Activated naive CD4-positive, alpha-beta T cell treated with anti-CD3 and anti-CD28 coated beads, Interleukin-2, amount 50 U/mL, for 72 hours (primary cell): ENCODE measurements around the gene PTCHD1. TPM values are rescaled to one million over a fixed set of nuclear protein-coding genes. Genes with fewer than 3 reads are reported as not detected.

Experiments used
- ATAC-seq, 2 donors: fragments of 150-1000 bp; cut with Tn5 transposase; 2 replicates each; pipeline ENCODE4 v1.10.0; 2021; ENCODE audit warnings: mild to moderate bottlenecking in 2 of 2, moderate library complexity in 2 of 2
- DNase-seq, 2 donors: peaks; one replicate each; pipeline ENCODE4 v3.0.0; 2021 to 2022; ENCODE audit warnings: low spot score in 2 of 2
- H3K27ac Mint-ChIP-seq, 2 donors: one replicate each; pipeline ENCODE4 v1.8.0; 2022; ENCODE audit warnings: mild to moderate bottlenecking in 2 of 2, mixed read lengths in 2 of 2
- H3K36me3 Mint-ChIP-seq, 2 donors: one replicate each; pipeline ENCODE4 v1.8.0; 2022; ENCODE audit warnings: mixed read lengths in 2 of 2
- H3K9me3 Mint-ChIP-seq, 2 donors: one replicate each; pipeline ENCODE4 v1.8.0; 2022; ENCODE audit warnings: mixed read lengths in 2 of 2
- total RNA-seq, 2 donors: library from RNA; stranded (reverse); gene quantifications; one replicate each; pipeline ENCODE4 v1.2.3, GENCODE V29; 2022

PTCHD1 gene
- total RNA-seq, 2 donors from 2014 or later: not detected

- ATAC-seq: peak in 1 of 2 donors; percentile 91
Observed at GRCh38 chrX:23383411-23383810, 48.8 kb downstream of the PTCHD1 start.

GRCh38 chrX:23385242-23385641, 50.6 kb downstream of the PTCHD1 start:
- H3K9me3 Mint-ChIP-seq: no peaks in the 10 kb centered on the region
- ATAC-seq (no peak), DNase-seq (no peak)
- H3K36me3 Mint-ChIP-seq: no peaks in the 10 kb centered on the region
- no peak overlapping the region for H3K27ac Mint-ChIP-seq

More at GRCh38 chrX:23383411-23383810, 48.8 kb downstream of the PTCHD1 start:
- Mint-ChIP-seq H3K27ac (no peak overlapping the region), H3K36me3 (no peaks in the 10 kb centered on the region), H3K9me3 (no peaks in the 10 kb centered on the region)
- DNase-seq: no peak

GRCh38 chrX:23386260-23386659, 51.6 kb downstream of the PTCHD1 start:
- no peak for ATAC-seq
- H3K36me3 Mint-ChIP-seq: no peaks in the 10 kb centered on the region
- no peak overlapping the region for H3K27ac Mint-ChIP-seq
- no peaks in the 10 kb centered on the region for H3K9me3 Mint-ChIP-seq
- no peak for DNase-seq

- no peaks in the 10 kb centered on the region for H3K36me3 Mint-ChIP-seq
- no peak for DNase-seq
- no peak overlapping the region for H3K27ac Mint-ChIP-seq
- ATAC-seq: no peak
- H3K9me3 Mint-ChIP-seq: no peaks in the 10 kb centered on the region
Observed at GRCh38 chrX:23386726-23387125, 52.1 kb downstream of the PTCHD1 start.

DNA sequence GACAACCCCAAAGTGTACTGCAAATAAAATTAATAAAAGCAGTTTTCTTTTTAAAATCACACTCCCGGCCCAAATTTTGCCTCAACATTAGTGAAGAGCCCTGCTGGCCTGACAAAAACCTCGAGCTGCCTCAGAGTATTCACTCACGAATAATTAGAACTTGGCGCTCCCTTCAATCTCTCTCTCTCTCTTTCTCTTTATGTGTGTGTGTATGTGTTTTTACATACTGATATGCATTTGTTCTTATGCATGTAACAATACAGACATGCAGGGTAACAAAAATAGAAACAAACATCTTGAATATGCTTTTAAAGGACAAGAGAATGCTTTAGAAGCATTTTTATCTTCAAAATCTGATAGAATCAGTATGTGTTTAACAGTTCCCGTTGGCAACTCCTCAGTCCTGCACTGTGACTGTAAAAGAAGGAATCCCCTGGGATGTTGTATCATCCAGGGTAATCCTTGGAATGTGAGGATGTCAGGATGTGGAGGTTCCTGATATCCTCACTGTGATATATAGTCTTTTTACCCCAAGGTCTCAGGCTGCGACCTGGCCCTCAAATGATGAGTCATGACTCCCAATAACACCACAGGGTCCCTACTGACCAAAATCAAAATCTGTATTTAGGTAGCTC, 53.0 kb downstream of the PTCHD1 start:
- ATAC-seq (no peak), DNase-seq (no peak)
- Mint-ChIP-seq H3K36me3 (no peaks in the 10 kb centered on the region), H3K9me3 (no peaks in the 10 kb centered on the region), H3K27ac (no peak overlapping the region)

GRCh38 chrX:23389196-23389792, 54.6 kb downstream of the PTCHD1 start:
- Mint-ChIP-seq H3K27ac (no peak overlapping the region), H3K36me3 (no peaks in the 10 kb centered on the region), H3K9me3 (no peaks in the 10 kb centered on the region)
- ATAC-seq (no peak), DNase-seq (no peak)

- ATAC-seq (no peak), DNase-seq (no peak)
- Mint-ChIP-seq H3K36me3 (no peaks in the 10 kb centered on the region), H3K9me3 (no peaks in the 10 kb centered on the region), H3K27ac (no peak overlapping the region)
Observed at GRCh38 chrX:23390979-23391378, 56.3 kb downstream of the PTCHD1 start.

- no peak overlapping the region for H3K27ac Mint-ChIP-seq
- H3K9me3 Mint-ChIP-seq: no peaks in the 10 kb centered on the region
- no peaks in the 10 kb centered on the region for H3K36me3 Mint-ChIP-seq
- no peak for ATAC-seq
- no peak for DNase-seq
Observed at GRCh38 chrX:23392195-23392594, 57.5 kb downstream of the PTCHD1 start.

DNA sequence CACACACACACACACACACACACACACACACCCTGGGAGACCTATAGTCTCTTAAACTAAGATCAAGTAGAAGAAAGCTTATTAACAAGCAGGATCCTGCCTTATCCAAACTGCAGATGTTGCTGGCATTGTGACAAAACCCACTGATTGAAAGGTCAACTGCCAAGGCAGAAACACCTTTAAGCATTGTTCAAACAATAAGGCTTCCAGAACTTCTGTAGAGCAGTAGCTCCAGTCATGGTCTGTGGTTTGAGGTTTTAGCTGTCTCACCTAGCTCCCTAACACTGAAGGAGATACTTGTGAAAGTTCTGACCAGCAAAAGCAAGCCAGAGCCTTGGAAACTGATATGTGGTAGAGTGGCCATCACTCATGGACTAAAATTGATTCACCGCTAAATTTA, 59.8 kb downstream of the PTCHD1 start:
- Mint-ChIP-seq H3K27ac (no peak overlapping the region), H3K36me3 (no peaks in the 10 kb centered on the region), H3K9me3 (no peaks in the 10 kb centered on the region)
- no peak for DNase-seq
- no peak for ATAC-seq

- no peaks in the 10 kb centered on the region for H3K36me3 Mint-ChIP-seq
- H3K9me3 Mint-ChIP-seq: no peaks in the 10 kb centered on the region
- DNase-seq (no peak), ATAC-seq (no peak)
- no peak overlapping the region for H3K27ac Mint-ChIP-seq
Observed at GRCh38 chrX:23396263-23396662, 61.6 kb downstream of the PTCHD1 start.

DNA sequence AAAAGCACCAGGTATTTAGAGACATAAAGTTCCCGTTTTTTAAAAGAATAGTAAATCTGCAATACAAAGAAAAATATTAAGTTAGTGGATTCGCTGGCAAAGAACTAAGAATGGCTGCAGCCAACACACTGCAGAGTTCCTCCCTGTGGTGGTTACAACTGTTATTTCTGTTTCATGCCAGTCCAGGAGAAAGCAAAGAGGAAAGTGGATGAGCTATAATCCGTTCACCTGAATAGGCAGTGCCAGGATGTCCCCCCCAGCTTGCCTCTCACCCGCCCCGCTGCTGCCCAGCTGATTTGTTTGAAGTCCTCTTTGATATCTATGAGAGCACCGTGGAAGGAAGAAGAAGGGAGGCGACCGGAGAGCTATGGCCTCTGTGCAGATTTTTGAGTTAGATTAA, 63.9 kb downstream of the PTCHD1 start:
- Mint-ChIP-seq H3K27ac (no peak overlapping the region), H3K9me3 (no peaks in the 10 kb centered on the region), H3K36me3 (no peaks in the 10 kb centered on the region)
- no peak for ATAC-seq
- DNase-seq: no peak

DNA sequence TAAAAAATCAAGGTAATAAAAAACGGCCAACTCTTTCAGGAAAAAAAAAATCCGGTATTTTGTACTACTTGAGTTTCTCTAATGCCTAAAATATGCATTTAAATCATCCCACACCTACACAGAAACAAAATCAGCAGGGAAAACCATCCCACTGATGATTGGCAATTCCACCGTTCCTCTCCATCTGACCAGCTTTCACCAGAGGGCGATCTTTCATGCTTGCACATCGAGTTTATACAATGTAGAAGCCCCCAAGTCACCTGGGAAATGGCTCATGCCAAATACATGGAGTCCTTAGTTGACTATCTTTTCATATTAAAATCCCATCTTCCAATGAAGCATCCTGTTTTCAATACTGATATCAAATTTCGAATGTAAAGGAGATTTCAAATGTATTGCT, 69.2 kb downstream of the PTCHD1 start:
- H3K36me3 Mint-ChIP-seq: no peaks in the 10 kb centered on the region
- H3K9me3 Mint-ChIP-seq: no peaks in the 10 kb centered on the region
- DNase-seq (no peak), ATAC-seq (no peak)
- no peak overlapping the region for H3K27ac Mint-ChIP-seq

DNA sequence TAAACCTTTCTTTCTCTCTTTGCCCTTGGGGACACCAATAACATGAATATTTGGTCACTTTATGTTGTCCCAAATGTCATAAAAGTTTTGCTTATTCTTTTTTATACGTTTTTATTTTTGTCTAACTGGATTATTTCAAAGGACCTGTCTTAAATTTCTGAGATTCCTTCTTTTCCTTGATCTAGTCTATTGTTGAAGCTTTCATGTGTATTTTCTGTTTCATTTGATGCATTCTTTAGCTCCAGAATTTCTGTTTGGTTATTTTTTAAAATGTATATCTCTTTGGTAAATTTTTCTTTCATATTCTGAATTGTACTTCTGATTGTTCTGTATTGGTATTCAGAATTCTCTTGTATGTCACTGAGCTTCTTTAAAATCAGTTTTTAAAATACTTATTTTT, 88.3 kb downstream of the PTCHD1 start:
- Mint-ChIP-seq H3K9me3 (peaks cover 10 to 24% of the 10 kb centered on the region in 2 donors), H3K36me3 (peaks cover 0 to 13% of the 10 kb centered on the region in 2 donors), H3K27ac (no peak overlapping the region)
- no peak for ATAC-seq
- DNase-seq: no peak

DNA sequence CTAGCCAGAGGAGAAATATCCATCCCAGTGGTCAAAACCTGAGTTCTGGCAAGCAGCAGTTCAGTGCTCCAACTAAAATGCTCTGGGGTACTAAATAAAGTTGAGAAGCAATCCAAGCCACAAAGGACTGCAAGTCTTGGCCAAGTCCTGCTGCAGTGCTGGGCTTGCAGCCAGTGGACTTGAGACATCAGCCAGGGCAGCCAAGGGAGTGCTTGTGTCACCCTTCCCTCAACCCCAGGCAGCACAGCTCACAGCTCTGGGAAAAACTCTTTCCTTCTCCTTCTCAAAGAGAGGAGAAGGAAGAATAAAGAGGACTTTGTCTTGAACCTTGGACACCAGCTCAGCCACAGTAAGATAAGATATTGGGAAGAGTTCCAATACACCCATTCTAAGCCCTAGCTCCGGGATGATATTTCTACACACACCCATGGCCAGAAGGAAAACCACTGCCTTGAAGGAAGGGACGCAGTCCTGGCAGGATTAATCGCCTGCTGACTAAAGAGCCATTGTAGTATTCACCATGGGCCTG, 99.8 kb downstream of the PTCHD1 start:
- peaks cover 4 to 9% of the 10 kb centered on the region in 2 donors for H3K9me3 Mint-ChIP-seq
- no peak for DNase-seq

GRCh38 chrX:23435108-23435507, 100.5 kb downstream of the PTCHD1 start:
- Mint-ChIP-seq H3K27ac (no peak overlapping the region), H3K9me3 (peaks cover 0 to 2% of the 10 kb centered on the region in 2 donors), H3K36me3 (peaks cover 0 to 1% of the 10 kb centered on the region in 2 donors)
- DNase-seq: no peak
- ATAC-seq: no peak

More for the DNA sequence above, 99.8 kb downstream of the PTCHD1 start:
- H3K36me3 Mint-ChIP-seq: peaks cover 0 to 8% of the 10 kb centered on the region in 2 donors
- ATAC-seq: no peak
- no peak overlapping the region for H3K27ac Mint-ChIP-seq

DNA sequence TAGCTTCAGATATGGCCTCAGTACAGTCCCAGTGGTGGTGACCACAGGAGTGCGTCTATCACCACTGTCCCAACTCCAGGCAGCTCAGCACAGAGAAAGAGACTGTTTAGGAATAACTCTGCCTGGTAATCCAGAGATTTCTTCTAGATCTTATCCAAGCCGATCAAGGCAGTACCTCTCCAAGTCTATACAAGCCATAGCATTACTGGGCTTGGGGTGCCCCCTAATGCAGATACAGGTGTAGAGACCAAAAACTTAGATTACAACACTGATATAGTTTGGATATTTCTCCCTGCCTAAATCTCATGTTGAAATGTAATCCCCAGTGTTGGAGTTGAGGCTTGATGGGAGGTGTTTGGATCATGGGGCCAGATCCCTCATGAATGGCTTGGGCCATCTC, 100.9 kb downstream of the PTCHD1 start:
- DNase-seq: no peak
- H3K36me3 Mint-ChIP-seq: no peaks in the 10 kb centered on the region
- H3K27ac Mint-ChIP-seq: no peak overlapping the region
- ATAC-seq: no peak
- H3K9me3 Mint-ChIP-seq: peaks cover 0 to 4% of the 10 kb centered on the region in 2 donors

DNA sequence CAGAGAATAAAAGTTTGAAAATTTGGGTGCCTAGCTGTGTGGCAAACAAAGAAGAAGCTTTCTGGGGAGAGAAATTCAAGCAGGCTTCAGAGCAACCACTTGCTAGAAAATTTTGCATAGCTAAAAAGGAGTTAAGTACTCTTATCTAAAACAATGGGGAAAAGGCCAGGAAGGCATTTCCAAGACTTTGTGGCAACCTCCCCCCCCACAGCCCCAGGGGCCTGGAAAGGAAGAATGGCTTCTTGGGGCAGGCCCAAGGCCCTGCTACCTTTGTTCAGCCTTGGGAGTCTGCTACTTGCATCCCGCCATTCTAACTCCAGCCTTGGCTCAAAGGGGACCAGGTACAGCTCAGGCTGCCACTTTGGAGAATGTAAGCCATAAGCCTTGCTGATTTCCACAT, 102.2 kb downstream of the PTCHD1 start:
- ATAC-seq: no peak
- Mint-ChIP-seq H3K9me3 (peaks cover 0 to 6% of the 10 kb centered on the region in 2 donors), H3K36me3 (no peaks in the 10 kb centered on the region), H3K27ac (no peak overlapping the region)
- no peak for DNase-seq

- DNase-seq (no peak), ATAC-seq (no peak)
- no peaks in the 10 kb centered on the region for H3K9me3 Mint-ChIP-seq
- H3K27ac Mint-ChIP-seq: no peak overlapping the region
- no peaks in the 10 kb centered on the region for H3K36me3 Mint-ChIP-seq
Observed at GRCh38 chrX:23451266-23451665, 116.6 kb downstream of the PTCHD1 start.
